ENCODE results near the gene EPAS1.

EPAS1 gene

DNA sequence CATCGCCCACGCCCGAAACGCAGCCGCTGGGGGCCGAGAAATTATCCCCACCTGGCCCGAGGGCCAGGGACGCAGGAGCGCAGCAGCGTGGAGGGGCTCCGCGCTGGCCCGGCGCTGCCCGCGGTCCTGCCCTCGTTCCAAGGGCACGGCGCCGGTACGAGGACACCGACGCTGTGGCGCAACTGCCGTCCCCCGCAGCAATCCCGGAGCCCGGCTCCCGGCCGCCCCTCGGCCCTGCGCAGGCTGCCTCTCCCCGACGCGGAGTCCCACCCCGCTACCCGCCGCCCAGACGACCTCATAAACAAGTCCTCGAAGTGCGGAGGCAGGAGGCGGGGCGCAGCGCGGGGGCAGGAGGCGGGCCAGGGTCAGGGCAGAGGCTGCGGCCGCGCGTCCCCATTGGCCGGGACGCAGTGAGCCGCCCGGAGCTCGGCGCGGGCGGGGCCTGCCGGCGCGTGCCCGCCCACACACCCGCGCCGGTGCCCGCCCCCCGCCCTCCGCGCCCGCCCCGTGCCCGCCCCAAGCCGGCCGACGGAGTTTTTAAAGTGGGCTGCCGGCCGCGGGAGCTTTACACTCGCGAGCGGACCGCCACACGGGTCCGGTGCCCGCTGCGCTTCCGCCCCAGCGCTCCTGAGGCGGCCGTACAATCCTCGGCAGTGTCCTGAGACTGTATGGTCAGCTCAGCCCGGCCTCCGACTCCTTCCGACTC is at the start of gene EPAS1:
EPAS1 (plus strand) TSS at position 568 of the 706 bp plus-strand sequence. CDS start 505 bp downstream, outside the sequence.
- DNase-seq: peak; percentile 72 to 77

DNA sequence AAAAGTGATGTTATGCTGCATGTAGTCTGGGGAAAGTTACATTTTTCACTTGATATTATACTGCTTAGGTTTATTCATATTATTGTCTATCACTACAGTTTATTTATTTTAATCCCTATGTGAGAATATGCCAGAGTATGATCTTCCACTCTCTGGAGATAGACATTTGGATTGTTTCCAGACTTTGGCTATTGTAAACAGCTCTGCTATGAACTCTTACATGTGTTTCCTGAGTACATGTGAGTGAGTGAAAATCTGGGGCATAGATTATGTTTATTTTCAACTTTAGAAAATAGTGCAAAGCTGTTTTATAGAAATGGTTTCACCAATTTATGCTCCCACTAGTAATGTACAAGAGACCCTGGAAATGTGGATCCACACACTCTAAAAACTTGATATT is 49.0 kb upstream of the EPAS1 start:
- no peak for DNase-seq

DNA sequence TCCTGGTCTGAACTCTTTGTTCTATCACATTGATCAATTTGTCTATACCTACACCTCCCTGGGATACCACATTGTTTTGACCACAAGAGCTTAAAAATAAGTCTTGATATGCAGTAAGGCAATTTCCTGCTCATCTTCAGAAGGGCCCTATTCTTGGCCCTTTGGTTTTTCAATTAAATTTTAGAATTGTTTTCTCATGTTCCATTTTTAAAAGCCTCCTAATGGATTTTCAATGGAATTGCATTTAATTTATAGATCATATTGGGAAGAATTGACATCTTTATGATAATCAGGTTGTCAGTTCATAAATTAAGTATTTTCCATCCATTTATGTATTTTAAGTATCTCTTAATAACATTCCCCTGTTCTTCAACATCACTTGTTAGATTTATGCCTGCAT is 47.6 kb upstream of the EPAS1 start:
- no peak for DNase-seq

DNA sequence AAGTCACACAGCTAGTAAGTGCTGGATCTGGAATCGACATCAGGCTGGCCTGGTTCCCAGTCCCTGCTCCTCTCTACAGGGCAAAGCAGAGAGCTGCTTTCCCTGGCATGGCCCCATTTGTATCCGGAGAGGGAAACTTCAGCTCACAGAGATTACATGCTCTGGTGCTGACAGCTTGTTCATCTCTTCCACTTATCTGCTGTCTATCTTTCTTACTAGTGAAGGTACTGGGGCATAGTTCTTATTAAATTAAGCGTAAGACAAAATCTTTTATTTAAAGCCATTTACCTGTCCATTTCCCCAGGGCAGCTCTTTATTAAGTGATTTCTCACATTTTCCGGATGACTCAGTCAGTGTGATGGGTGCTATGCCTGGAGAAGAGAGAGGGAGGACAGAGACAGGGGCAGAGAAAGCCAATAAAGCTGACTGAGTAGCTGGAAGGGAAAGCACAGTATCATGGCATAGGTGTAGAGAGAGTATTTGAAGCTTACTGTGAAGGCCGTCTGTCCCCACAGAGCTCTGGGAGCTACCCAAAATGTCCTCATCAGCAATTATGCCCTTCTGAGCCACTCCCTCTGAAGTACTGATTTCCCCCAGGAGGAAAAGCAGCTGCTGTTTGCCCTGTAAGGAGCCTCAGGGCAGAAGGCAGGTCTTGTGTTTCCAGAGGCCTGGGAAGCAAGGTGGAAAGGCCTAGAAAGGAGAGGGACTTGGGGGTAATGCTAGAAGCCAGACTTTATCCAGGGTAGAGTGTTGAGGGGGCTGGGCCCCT is 44.1 kb upstream of the EPAS1 start:
- DNase-seq: no peak

DNA sequence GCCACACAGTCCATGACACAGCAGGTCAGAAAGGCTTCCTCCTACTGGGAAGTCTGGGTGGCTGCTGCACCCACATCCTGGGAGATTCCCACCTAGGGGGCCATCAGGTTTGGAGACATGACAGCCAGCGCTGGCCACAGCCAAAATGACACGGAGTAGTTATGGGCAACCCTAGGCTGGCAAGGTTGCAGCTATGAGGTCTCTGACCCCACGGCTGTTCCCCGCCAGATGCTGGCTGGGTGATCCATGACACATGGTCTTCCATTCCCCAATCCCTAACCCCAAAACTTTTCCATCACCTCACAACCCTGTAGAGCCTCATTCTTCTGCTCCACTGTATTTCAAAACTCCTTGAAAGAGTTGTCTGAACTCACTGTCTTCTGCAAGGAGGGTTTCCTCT is 42.7 kb upstream of the EPAS1 start:
- no peak for DNase-seq

DNA sequence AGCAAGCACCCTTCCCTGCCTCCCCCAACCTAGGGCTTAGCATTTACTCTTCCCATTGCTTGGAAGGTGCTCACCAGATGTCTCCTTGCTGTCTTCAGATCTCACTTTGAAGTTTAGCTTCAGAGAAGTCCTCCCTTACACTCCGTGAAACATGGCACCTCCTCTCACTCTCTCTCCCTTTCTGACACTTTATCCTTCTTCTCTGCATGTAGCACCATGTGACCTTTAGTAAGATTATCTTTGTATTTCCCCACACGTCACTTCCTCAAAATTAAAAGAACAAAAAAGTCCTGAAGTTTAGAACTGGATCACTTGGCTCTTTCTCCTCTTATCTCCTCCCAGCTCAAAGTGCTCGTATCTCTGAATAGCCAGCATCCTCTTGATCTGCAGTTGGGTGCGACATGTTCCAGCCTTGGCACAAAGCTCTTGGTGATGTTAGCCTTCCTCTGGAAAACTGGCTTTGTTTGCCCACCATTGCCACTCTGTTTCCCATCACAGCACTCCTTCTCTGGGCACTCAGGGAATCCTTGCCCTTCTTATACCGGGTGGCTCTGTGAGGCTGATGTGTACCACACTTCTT is 40.6 kb upstream of the EPAS1 start:
- DNase-seq: no peak

DNA sequence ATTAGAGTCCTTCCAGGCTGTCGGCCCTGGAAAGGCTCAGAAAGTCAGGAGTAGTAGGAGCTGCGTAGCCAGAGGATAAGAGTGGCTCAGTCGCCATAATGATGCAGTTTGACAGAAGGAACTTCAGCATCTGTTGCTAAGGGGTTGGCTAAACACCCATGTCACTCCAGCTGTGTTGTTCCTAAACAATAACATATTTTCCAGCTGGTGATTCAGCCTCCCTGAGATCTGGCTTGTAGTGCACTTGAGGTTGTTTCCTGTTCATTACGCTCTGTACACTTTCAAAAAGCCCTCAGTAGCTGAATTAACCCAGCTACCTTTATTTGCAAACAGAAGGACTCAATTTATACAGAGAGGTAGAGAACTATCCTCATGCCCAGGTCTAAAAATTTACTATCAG is 39.7 kb upstream of the EPAS1 start:
- DNase-seq: no peak

DNA sequence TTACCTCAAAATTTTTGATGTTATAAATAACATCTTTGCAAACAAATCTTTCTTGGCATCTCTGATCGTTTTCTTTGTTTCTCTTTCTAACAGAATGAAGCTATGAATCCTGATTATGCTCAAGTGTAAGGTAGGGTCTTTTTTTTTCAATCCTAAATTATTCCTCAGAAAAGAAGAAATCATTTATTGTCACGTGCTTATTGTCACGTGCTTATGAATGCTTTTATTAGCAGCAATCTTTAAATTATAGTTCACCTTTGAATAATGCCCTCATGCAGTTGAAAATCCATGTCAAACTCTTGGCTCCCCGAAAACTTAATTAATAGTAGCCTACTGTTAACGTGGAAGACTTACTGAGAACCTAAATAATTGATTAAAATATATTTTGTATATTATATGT is 39.2 kb upstream of the EPAS1 start:
- DNase-seq: no peak

DNA sequence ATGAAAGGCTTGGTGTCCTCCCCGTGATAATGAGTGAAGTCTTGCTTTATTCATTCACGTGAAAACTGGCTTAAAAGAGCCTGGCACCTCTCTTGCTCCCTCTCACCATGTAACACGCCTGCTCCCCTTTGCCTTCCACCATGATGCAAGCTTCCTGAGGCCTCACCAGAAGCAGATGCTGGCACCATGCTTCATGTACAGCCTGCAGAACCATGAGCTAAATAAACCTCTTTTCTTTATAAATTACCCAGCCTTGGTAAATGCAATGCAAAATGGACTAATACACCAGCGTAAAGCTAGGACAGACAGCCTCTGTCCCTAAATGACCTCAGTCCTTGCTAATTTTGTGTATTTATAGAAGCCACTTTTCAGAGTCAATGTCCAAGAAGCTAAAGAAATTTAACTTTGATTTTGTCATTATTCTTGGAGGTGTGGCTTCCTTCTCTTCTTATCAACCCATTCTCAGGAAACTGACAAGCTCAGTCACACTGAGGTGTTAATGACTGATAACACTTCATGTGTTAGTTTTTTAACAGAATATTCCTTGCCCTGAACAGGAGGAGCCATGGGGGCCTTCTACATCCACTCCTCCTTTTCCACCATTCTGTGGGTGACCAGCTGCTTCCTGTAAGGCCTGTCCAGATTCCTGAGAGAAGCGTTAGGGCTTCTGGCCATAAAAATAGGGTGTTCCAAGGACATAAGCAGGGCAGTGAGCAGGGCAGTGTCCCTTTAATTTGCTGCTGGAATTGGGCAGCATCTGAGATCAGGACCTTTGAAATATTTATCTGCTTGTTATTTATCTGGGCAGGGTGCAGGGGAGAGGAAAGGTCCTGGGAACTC is 38.0 kb upstream of the EPAS1 start:
- DNase-seq: no peak

DNA sequence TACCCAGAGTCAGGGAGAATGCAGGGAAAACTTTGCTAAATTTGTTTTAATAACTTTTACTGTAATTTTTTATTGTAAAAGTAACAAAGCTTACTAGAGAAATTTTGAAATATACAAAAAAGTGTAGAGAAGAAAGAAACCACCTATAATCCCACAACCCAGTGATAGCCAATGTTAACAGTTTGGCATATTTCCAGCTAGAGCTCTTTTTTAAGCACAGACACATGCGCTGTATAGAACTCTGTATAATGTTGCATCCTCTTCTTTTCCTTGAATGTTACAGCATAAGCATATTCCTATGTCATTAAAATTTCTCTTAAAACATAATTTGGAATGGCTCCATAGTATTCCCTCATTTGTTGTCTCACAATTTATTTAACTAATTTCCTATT is 37.4 kb upstream of the EPAS1 start:
- DNase-seq: no peak

DNA sequence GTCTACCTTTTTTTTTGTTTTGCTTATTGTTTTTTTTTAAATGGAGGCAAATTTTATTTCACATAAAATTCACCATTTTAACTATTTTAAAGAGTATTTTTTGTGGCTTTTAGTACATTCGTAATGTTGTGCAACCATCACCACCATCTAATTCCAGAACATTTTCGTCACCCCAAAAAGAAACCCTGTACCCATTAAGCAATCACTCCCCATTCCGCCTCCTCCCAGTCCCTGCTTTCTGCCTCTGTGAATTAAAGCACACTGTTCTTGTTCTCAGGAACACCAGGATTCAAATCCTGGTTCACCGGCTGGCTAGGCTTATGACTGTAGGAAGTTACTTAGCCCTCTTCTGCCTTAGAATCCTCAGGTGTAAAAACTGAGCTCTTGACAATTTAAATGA is 36.9 kb upstream of the EPAS1 start:
- DNase-seq: no peak

DNA sequence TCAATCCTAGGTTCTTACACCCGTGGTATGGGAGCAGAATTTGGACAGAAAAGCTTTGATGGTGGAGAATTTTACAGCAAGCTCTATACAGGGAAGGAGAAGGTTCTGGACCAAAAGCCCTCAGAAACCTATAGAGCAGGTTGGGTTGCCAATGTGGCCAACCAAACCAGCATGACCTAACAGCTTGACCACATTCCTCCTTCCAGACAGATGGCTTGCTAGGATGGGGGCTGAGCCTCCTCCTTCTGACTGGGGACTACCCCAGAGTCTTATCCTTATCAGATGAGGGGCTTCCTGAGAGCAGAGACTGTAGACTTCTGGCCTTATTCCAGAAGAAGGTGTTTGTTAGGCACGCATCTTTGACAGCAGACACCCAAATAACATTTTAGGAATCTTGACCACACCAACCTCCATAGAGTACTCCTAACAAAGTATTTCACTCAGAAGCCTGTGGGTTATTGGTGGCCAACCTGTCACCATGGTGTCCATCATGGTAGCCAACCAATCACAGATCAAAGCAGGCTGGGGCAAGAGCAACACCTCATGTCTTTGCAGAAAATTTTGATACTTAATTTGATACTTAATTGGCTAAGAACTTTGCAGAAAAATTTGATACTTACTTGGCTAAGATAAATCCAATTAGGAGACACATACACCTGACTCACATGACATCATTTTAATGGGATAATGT is 34.8 kb upstream of the EPAS1 start:
- DNase-seq: no peak

DNA sequence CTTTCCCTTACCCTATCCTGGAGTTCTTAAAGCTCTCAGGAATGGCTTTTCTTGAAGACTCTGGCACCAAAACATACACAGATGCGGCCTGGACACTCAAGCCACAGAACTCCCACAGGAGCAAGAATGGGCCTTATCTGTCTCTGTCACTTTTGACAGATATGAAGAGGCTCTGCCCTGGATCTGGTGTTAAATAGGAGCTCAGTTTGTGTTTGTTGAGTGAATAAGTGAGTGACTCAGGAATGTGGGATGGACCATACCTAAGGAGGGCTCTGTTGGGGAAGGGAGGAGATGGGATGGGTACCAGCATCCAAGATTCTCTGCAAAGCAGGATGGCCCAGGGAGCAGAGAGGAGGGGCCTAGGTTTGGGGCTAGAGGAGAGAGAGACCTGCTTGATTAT is 33.9 kb upstream of the EPAS1 start:
- DNase-seq: no peak

DNA sequence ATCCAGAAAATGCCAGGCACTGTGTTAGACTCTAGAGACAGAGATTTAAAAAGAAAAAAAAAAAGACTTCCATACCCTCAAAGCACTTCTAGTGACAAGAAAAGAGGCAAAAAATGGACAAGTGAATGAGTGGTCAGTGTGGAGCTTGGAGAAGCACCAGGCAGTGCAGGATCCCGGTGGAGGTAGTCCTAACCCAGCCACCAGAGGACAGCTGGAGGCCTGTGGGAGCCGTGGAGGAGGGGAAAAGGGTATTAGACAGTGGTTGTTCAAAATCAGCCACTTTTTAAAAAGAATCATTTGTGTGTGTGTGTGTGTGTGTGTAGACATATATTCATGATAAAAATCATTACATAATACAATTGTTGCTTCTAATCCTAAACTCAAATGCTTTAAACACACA is 32.8 kb upstream of the EPAS1 start:
- no peak for DNase-seq

DNA sequence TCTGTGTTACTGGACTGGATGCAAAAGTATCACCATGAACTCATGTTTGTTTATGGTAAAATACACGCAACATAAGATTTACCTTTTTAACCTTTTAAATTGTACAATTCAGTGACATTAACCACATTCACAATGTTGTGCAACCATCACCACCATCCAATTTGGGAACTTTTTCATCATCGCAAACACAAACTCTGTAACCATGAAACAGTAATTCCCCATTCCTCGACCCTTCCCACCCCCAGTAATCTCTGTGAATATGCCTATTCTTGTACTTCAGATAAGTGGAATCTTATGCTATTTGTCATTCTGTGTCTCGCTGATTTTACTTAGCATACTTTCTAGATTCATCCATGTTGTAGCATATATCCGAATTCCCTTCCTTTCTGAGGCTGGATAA is 31.1 kb upstream of the EPAS1 start:
- no peak for DNase-seq

DNA sequence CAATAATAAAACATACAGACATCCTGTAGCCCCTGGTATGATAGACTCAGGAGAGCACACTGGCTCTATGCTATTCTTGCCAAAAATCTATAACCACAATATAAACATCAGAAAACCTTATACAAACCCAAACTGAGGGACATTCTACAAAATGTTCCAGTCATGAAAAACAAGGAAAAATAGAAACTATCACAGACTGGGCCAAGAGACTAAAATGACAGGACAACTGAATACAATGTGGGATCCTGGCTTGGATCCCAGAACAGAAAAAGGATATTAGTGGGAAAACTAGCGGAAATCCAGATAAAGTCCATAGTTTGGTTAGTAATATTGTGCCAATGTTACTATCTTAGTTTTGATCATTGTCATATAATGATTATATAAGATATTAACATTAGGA is 29.6 kb upstream of the EPAS1 start:
- DNase-seq: no peak

DNA sequence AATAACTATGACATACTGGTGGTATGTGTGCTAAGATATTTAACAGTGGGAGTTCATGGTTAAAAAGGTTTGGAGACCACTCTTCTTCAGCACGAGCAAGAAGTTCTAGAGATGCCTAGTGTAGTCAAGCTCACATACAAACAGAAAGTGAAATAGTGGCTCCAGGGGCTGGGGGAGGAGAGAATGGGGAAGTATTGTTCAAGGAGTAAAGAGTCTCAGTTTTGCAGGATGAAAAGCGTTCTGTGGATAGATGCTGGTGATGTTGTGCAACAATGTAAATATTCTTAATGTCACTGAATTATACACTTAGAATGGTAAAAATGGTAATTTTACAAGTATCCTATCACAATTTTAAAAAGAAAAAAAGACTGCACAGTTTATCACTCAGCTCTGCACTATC is 29.0 kb upstream of the EPAS1 start:
- DNase-seq: peak in 1 of 2 donors; percentile 5

DNA sequence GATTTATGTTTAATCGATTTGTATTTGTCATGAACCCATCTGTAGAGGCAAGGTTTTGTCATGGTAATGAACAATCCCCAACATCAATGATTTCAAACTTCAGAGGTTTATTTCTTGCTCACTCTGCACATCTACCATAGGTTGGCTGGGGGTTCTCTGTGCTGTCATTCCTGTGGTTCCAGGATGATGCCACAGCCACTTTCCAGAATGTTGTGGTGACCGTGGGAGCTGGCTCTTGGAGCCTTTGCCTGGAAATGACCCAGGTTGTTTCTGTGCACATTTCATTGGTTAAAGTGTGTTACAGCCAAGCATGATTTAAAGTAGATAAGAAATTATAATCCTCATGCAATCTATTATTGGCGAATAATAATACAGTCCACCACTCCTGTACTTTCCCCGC is 28.2 kb upstream of the EPAS1 start:
- no peak for DNase-seq

DNA sequence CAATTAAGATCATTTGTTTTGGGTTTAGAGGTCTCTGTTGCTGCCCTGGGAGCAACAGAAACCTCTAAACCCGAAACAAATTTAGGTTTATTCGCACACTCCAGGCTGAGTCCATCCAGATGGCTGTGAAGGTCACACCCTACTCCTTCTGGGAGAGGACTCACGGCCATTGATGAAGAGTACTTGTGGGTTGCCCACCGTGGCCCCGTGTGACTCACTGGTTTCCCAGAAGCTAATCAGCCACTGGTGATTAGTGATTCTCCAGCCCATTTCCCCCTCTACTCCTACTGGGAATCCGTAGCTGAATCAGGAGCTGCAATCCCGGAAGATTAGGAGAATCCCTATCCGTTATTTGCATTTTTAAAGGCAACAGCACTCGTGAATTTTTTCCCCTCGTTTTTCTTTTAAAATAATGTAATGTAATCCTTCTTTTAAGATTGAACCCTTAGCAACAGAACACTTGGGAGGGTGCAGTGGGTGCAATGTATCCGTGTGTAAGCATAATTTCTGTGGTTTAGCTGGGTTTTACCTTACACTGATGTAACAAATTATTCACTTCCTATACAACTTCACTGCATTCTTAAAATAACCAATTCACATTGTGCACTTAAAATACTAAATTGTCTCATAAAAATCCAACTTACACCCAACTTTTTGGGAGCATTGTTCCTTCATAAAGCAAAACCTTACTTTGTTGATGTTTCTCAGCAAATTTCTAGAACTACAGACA is 27.5 kb upstream of the EPAS1 start:
- DNase-seq: no peak

DNA sequence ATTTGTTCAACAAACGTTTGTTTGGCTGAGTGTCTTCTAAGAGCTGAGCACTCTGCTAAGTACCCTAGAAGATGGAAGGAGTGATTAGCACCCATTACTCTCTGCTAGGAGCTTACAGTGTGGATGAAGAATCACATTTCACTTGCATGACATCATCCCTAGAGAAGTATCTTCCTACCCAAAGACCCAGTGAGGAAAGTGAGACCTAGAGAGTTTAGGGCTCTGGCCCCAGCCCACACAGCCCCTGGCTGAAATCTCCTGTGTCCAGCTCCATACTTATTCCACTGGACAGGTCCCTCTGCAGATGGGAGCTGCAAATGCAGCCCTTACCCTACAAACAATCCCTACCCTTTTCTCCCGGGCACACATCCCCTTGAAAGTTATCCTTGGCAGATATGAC is 26.8 kb upstream of the EPAS1 start:
- DNase-seq: no peak

DNA sequence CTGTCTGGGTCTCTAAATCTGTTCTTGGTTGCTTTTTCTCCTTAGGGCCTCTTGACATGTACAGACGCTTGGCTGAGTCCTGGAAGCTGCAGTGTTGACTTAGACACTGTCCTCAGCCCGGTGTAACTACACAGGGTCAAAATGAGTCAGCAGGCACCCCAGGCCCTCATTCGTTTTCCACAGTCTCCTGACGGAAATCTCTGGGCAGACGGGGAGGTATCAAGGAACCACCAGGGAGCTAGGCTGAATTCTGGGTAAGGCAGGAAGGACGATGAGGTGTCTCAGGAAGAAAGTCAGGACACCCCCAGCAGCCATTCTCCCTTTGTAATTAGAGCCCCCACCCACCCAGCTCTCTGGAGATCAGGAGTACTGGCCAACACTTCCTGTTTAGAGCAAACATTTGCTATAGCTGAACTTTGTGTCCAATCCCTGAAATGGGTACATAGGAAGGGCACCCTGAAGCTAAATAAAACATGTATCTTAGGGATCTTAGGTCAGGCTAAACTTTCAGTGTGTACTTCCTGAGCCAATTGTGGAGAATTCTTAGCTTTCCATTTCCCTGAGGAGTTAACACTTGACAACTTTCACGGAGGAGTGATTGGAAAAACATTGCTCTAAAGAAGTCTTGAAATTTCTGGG is 23.9 kb upstream of the EPAS1 start:
- DNase-seq: no peak

DNA sequence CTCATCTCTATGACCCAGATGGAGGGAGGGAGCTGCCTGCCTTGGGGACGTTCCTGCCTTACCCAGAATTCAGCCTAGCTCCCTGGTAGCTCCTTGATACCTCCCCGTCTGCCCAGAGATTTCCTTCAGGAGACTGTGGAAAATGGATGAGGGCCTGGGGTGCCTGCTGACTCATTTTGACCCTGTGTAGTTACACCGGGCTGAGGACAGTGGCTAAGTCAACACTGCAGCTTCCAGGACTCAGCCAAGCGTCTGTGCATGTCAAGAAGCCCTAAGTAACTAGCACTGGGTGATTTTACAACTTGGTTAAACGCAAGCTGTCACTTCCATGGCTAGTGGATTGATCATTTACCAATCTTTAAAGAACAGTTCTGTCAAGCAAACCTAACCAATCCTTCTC is 23.3 kb upstream of the EPAS1 start:
- DNase-seq: no peak
